D721Med (cell line): Measurements from ENCODE around the gene CDKAL1.

Source experiments
- DNase-seq: peaks from one replicate; pipeline ENCODE4 v3.0.0; 2011; ENCODE audit warnings: low spot score; ENCODE audit not compliant: insufficient read length
- FAIRE-seq: peaks from 2 replicates; lab custom pipeline; 2011; peaks lifted over from hg19 to GRCh38; lab: Jason Lieb, UNC
- CTCF ChIP-seq: IDR thresholded peaks from 2 replicates; pipeline ENCODE4 v1.5.1; 2012; ENCODE audit warnings: mild to moderate bottlenecking, control low read depth; ENCODE audit not compliant: insufficient read depth; ENCODE audit errors: missing control alignments

CDKAL1 gene

GRCh38 chr6:20873425-20874190 lies 339.4 kb downstream of the CDKAL1 start:
- TF ChIP-seq CTCF: peak; percentile 23
- no peak for DNase-seq
- FAIRE-seq: no peak

DNA sequence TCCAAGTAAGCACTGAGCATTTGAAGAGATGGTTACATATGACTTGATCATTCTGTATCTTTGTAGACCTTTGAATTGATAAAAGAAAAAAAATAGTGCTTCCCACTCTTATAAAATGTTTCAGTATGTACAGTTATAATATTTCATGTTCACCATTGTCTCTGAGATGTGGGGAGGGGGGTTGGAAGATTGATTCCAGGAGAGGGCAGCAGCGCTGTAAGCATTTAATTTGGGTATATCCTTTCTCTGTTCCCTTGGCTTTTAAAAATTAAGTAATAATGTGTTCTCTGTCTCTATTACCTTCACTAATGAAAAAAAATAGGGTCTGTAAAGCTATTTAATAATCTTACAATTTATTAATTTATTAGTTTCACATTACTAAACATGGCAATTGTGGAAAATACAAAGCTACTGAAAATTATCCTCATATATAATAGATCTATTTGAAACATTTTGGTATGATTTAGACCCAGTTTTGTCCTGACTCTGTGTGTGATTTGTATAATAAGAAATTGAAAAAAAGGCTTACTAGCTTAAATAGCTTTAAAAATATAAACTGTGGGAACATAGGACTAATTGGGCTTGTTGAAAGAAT lies 341.2 kb downstream of the CDKAL1 start:
- TF ChIP-seq CTCF: peak; percentile 56
- FAIRE-seq: no peak
- DNase-seq: no peak

DNA sequence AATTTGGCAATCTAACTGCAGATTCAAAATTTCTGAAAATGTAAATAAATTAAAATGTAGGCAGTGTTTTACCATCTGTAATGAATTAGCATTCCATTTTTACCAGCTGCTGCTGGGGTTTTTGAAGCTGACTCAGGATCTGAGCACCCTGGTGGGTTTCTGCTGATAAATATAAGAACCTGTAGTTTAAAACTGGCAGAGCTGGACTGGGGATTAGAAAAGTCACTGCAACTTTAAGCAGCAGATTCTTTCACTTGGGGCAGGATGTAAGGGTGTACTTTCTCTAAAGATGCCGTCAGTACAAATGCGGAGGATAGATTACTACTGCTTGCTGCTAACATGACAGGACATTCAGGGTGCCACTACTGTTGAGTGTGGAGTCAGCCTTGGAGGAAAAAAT lies 341.8 kb downstream of the CDKAL1 start:
- DNase-seq (no peak), FAIRE-seq (peak; percentile 80)
- no peak for TF ChIP-seq CTCF

DNA sequence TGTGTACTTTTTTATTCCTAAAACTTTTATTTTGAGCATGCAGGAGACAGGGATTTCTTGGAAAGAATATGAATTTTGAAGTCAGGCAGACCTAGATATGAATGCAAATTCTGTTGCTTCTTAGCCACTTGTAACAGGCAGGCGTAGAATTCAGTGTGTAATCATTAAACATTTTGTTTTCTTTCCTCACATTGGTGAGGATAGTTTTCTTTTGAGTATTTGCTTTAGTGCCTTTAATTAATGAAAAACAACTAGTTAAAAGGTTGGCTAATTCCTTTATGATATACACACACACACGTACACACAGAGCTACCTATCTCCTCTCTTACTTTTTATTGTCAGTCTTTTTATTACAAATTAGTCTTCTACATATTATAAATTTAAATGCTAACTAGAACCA lies 342.3 kb downstream of the CDKAL1 start:
- TF ChIP-seq CTCF: no peak
- no peak for FAIRE-seq
- DNase-seq: no peak

DNA sequence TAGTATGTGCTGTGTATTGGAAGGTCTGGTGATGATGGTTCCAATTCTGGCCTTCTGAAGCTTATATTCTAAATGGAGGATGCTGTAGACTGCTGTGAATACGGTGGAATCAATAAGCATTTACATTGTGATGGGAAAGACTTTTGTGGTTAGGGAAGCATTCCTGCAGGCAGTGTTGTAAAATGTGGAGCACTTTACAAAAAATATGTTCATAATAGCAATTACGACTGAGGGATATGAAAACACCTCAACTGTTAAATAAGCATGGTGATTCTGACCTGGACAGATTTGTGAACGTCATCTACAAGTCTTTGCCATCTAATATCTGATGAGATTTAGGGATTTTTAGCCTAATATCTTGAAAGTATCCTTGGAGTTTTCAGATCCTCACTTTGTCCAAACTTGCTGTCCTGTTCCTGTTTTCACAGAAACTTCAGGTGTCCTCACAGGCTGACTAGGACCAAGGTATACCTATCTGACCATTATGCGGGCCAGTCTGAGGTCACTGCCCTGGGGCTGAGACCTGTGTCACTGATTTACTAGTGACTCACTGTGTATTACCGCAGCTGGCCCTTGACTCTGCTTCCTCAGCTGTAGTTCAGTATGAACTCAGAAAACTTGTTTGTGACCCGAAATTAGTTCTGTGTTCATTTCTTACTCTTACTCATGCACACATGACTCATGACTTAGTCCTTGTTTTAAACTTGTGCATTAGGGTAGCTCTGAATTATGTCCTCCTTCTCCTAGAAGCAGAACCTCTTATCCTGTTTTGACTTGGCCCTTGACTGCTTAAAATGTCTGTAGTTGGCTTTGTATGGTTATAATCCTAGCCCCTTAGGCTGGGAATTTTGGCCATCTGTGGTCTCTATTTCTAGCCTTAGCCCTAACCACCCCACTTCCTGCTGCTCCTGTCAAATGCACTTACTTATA lies 343.0 kb downstream of the CDKAL1 start:
- no peak for DNase-seq
- FAIRE-seq: peak; percentile 80
- TF ChIP-seq CTCF: no peak

DNA sequence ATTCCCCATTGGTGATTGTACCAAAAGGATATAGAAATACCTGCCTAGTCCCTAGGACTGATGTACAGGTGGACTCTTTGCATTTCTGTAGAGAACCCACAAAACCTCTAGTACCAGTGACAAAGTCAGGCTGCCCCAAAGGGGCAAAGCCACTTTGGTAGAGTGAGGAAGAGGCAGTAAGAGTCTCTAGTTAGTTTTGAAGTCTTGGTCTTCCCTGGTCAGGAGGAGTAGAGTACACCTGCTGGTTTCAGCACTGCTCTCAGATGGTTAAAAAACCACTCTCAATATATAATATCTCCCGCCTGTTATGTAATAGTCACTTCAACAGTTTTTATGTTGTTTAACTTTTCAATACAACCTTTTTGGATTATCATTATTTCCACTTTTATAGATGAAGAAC lies 344.9 kb downstream of the CDKAL1 start:
- no peak for TF ChIP-seq CTCF
- DNase-seq (no peak), FAIRE-seq (no peak)
